Thoracic aorta (tissue), 2 donors: ENCODE measurements around the gene TMCO1. TPM values are rescaled to one million over a fixed set of nuclear protein-coding genes. Genes with fewer than 3 reads are reported as not detected.
"Not testable (repeated sequence)": the region's sequence is repeated elsewhere in the genome, so short reads cannot be mapped to it uniquely, and the experiment has no call there.

Experiments
- ATAC-seq: fragments of 150-250 bp; one replicate; pipeline ENCODE4 v1.8.0; 2017; ENCODE audit warnings: low read depth; ENCODE audit not compliant: insufficient number of reproducible peaks, low FRiP score
- DNase-seq: peaks from one replicate; pipeline ENCODE4 v3.0.0-alpha.2; 2020; ENCODE audit warnings: low spot score
- H3K27ac ChIP-seq, 2 donors: fragments of 200-600 bp; sonication (generic); 1 replicate in 1 of 2; 2 replicates in 1 of 2; pipeline ENCODE4 v1.5.1; 2016; ENCODE audit warnings: mild to moderate bottlenecking in 2 of 2, moderate library complexity in 2 of 2
- H3K27me3 ChIP-seq: fragments of 200-600 bp; sonication (generic); replicated peaks from 2 replicates; pipeline ENCODE4 v1.6.0; 2016; ENCODE audit warnings: mild to moderate bottlenecking; ENCODE audit not compliant: insufficient read depth
- H3K36me3 ChIP-seq: fragments of 200-600 bp; sonication (generic); one replicate; pipeline ENCODE4 v1.5.1; 2016
- H3K4me1 ChIP-seq, 2 donors: fragments of 200-600 bp; sonication (generic); 1 replicate in 1 of 2; 2 replicates in 1 of 2; pipeline versions ENCODE4 v1.5.1 to v1.6.0; 2016; ENCODE audit warnings: low read depth in 2 of 2, mild to moderate bottlenecking in 1 of 2; ENCODE audit not compliant: control insufficient read depth in 1 of 2
- H3K4me3 ChIP-seq: fragments of 200-600 bp; sonication (generic); 2 replicates; pipeline ENCODE4 v1.5.1; 2016; ENCODE audit warnings: mild to moderate bottlenecking
- H3K9me3 ChIP-seq: fragments of 200-600 bp; sonication (generic); 2 replicates; pipeline ENCODE4 v1.5.1; 2016
- CTCF ChIP-seq: fragments of 200-600 bp; sonication (generic); IDR thresholded peaks from one replicate; pipeline ENCODE4 v1.5.1; 2019; ENCODE audit warnings: antibody characterized with exemption
- total RNA-seq, 2 donors: library from RNA; depleted of rRNA; stranded (reverse); fragments of >200 nt; gene quantifications; one replicate each; pipeline versions ENCODE4 v1.1.0 to v1.2.3, GENCODE V29; 2016

TMCO1 gene
- total RNA-seq, 2 donors from 2014 or later: 37.5 to 53.7 TPM

GRCh38 chr1:165759095-165759494 is 9.6 kb downstream of the TMCO1 start:
- Histone ChIP-seq H3K4me3 (no peak overlapping the region), H3K36me3 (no peaks in the 10 kb centered on the region), H3K27me3 (no peaks in the 10 kb centered on the region), H3K27ac (no peak overlapping the region), H3K4me1 (peaks cover 4 to 7% of the 10 kb centered on the region in 2 donors), H3K9me3 (no peaks in the 10 kb centered on the region)
- no peak for ATAC-seq
- no peak for TF ChIP-seq CTCF
- DNase-seq: no peak

GRCh38 chr1:165755393-165756010 is 13.2 kb downstream of the TMCO1 start:
- DNase-seq: no peak
- no peak for ATAC-seq
- Histone ChIP-seq H3K27ac (no peak overlapping the region), H3K4me3 (no peak overlapping the region), H3K36me3 (peaks cover 10% of the 10 kb centered on the region), H3K4me1 (no peaks in the 10 kb centered on the region), H3K9me3 (no peaks in the 10 kb centered on the region), H3K27me3 (no peaks in the 10 kb centered on the region)
- TF ChIP-seq CTCF: no peak

- H3K27me3 ChIP-seq: no peaks in the 10 kb centered on the region
- H3K9me3 ChIP-seq: no peaks in the 10 kb centered on the region
- no peak for TF ChIP-seq CTCF
- H3K4me3 ChIP-seq: no peak overlapping the region
- DNase-seq (no peak), ATAC-seq (no peak)
- H3K27ac ChIP-seq: no peak overlapping the region
- H3K4me1 ChIP-seq: no peaks in the 10 kb centered on the region
- H3K36me3 ChIP-seq: peaks cover 13% of the 10 kb centered on the region
Observed at GRCh38 chr1:165753934-165754333, 14.7 kb downstream of the TMCO1 start.

- Histone ChIP-seq H3K36me3 (peaks cover 21% of the 10 kb centered on the region), H3K27ac (no peak overlapping the region), H3K9me3 (no peaks in the 10 kb centered on the region), H3K27me3 (no peaks in the 10 kb centered on the region), H3K4me3 (no peak overlapping the region), H3K4me1 (no peaks in the 10 kb centered on the region)
- ATAC-seq: no peak
- no peak for TF ChIP-seq CTCF
- no peak for DNase-seq
Observed at GRCh38 chr1:165748550-165748949, 20.1 kb downstream of the TMCO1 start.

- Histone ChIP-seq H3K4me1 (no peaks in the 10 kb centered on the region), H3K36me3 (peaks cover 14% of the 10 kb centered on the region), H3K9me3 (no peaks in the 10 kb centered on the region), H3K4me3 (no peak overlapping the region), H3K27me3 (no peaks in the 10 kb centered on the region), H3K27ac (no peak overlapping the region)
- no peak for TF ChIP-seq CTCF
- DNase-seq (no peak), ATAC-seq (no peak)
Observed at GRCh38 chr1:165747632-165748447, 20.8 kb downstream of the TMCO1 start.

GRCh38 chr1:165744913-165745312 is 23.8 kb downstream of the TMCO1 start:
- not testable (repeated sequence) for DNase-seq, H3K9me3 ChIP-seq, H3K4me1 ChIP-seq, H3K4me3 ChIP-seq, H3K27ac ChIP-seq, H3K27me3 ChIP-seq, ATAC-seq
- peaks cover 31% of the 10 kb centered on the region for H3K36me3 ChIP-seq
